Activated CD8-positive, alpha-beta memory T cell treated with anti-CD3 and anti-CD28 coated beads, Interleukin-2, amount 50 U/mL, for 1 hour (primary cell): ENCODE measurements around the gene LARP4.
"Not testable (repeated sequence)": the region's sequence is repeated elsewhere in the genome, so short reads cannot be mapped to it uniquely, and the experiment has no call there.

Experiments
- DNase-seq: peaks from one replicate; pipeline ENCODE4 v3.0.0-alpha.2; 2020; ENCODE audit errors: extremely low read depth

Gene LARP4

GRCh38 chr12:50482571-50482970, 81.9 kb downstream of the LARP4 start:
- DNase-seq: no peak

GRCh38 chr12:50483488-50483887, 82.8 kb downstream of the LARP4 start:
- no peak for DNase-seq

- DNase-seq: no peak
Observed at GRCh38 chr12:50488801-50489200, 88.1 kb downstream of the LARP4 start.

- not testable (repeated sequence) for DNase-seq
Observed at GRCh38 chr12:50498119-50498518, 97.4 kb downstream of the LARP4 start.

- peak; percentile 91 for DNase-seq
Observed at GRCh38 chr12:50504798-50505674, 104.4 kb downstream of the LARP4 start, which contains the start of gene DIP2B. Gene DIP2B, plus strand, starts transcription at chr12:50504985. Its CDS starts 156 bp downstream, at chr12:50505141.

- no peak for DNase-seq
Observed at GRCh38 chr12:50505675-50506530, 105.2 kb downstream of the LARP4 start.

- no peak for DNase-seq
Observed at GRCh38 chr12:50506753-50507473, 106.2 kb downstream of the LARP4 start.

GRCh38 chr12:50507474-50507838, 106.8 kb downstream of the LARP4 start:
- no peak for DNase-seq

- DNase-seq: no peak
Observed at GRCh38 chr12:50507930-50508329, 107.2 kb downstream of the LARP4 start.

GRCh38 chr12:50508414-50508813, 107.7 kb downstream of the LARP4 start:
- DNase-seq: no peak

- no peak for DNase-seq
Observed at GRCh38 chr12:50508970-50509663, 108.4 kb downstream of the LARP4 start.

- DNase-seq: no peak
Observed at GRCh38 chr12:50514526-50515276, 114.0 kb downstream of the LARP4 start.

- no peak for DNase-seq
Observed at GRCh38 chr12:50515587-50515986, 114.9 kb downstream of the LARP4 start.

- DNase-seq: no peak
Observed at GRCh38 chr12:50517421-50518048, 116.8 kb downstream of the LARP4 start.

- DNase-seq: no peak
Observed at GRCh38 chr12:50518090-50518489, 117.4 kb downstream of the LARP4 start.

GRCh38 chr12:50519353-50519752, 118.7 kb downstream of the LARP4 start:
- DNase-seq: no peak

GRCh38 chr12:50520416-50521207, 119.9 kb downstream of the LARP4 start:
- no peak for DNase-seq

- DNase-seq: not testable (repeated sequence)
Observed at GRCh38 chr12:50521781-50522180, 121.1 kb downstream of the LARP4 start.

GRCh38 chr12:50523772-50524171, 123.1 kb downstream of the LARP4 start:
- no peak for DNase-seq
